Endothelial cell of umbilical vein (primary cell): ENCODE data around the gene SLC25A21. TPM values are rescaled to one million over a fixed set of nuclear protein-coding genes. Genes with fewer than 3 reads are reported as not detected.

Source experiments
- BruUV-seq: library from RNA; stranded (reverse); fragments of 400-500 nt; replicated peaks from 2 replicates; lab custom pipeline; 2021; lab: Mats Ljungman, UMichigan
- CTCF ChIA-PET: fragments of 300-600, 350-600 bp; sonication (Branson Sonifier 250); formaldehyde crosslinking; loops from one replicate; lab custom pipeline; 2021; ENCODE audit warnings: antibody characterized with exemption, inconsistent platforms; lab: Charles Lee
- POLR2A ChIA-PET: fragments of 300-600, 350-600 bp; sonication (Branson Sonifier 250); formaldehyde crosslinking; loops from one replicate; lab custom pipeline; 2021; ENCODE audit warnings: antibody characterized with exemption, inconsistent platforms; lab: Charles Lee
- DNase-seq: peaks from one replicate; pipeline ENCODE4 v3.0.0-alpha.2; 2011; ENCODE audit warnings: low read depth, low spot score
- FAIRE-seq: peaks from 2 replicates; lab custom pipeline; 2011; peaks lifted over from hg19 to GRCh38; lab: Jason Lieb, UNC
- H2AFZ ChIP-seq: 2 replicates; pipeline ENCODE4 v1.6.0; 2012; ENCODE audit warnings: low read depth, low read length, control low read depth, inconsistent platforms
- H3K27ac ChIP-seq: 2 replicates; pipeline ENCODE4 v1.5.1; 2011; ENCODE audit warnings: low read depth, mild to moderate bottlenecking, control low read depth, low read length, moderate library complexity; ENCODE audit not compliant: insufficient read depth
- H3K27me3 ChIP-seq, 2 experiments: 2 replicates each; pipeline versions ENCODE4 v1.6.0 to v1.6.1; 2011; ENCODE audit warnings: low read length in 2 of 2, mixed read lengths in 1 of 2; ENCODE audit not compliant: control insufficient read depth in 2 of 2, insufficient read depth in 2 of 2
- H3K36me3 ChIP-seq, 2 experiments: 2 replicates in 1 of 2; 3 replicates in 1 of 2; pipeline ENCODE4 v1.5.1; 2011; ENCODE audit warnings: low read length in 2 of 2, mild to moderate bottlenecking in 1 of 2, moderate library complexity in 1 of 2; ENCODE audit not compliant: control insufficient read depth in 2 of 2, insufficient read depth in 2 of 2; ENCODE audit errors: extremely low read depth in 1 of 2
- H3K4me1 ChIP-seq: 3 replicates; pipeline ENCODE4 v1.5.1; 2011; ENCODE audit warnings: mild to moderate bottlenecking, low read length; ENCODE audit not compliant: control insufficient read depth, insufficient read depth; ENCODE audit errors: extremely low read depth
- H3K4me2 ChIP-seq: 2 replicates; pipeline ENCODE4 v1.6.1; 2011; ENCODE audit warnings: low read length, control low read depth, mixed read lengths; ENCODE audit not compliant: insufficient read depth
- H3K4me3 ChIP-seq, 3 experiments: fragments of 200-600 bp in 1 of 3; sonication (generic), shearing (Covaris generic) in 1 of 3; replicated peaks in 1 of 3; 2 replicates each; pipeline ENCODE4 v1.5.1; 2011 to 2016; ENCODE audit warnings: control low read depth in 3 of 3, low read length in 3 of 3, mild to moderate bottlenecking in 2 of 3, inconsistent platforms in 1 of 3, low read depth in 1 of 3, moderate library complexity in 1 of 3; ENCODE audit not compliant: insufficient read depth in 1 of 3
- H3K79me2 ChIP-seq: 2 replicates; pipeline ENCODE4 v1.6.0; 2012; ENCODE audit warnings: low read length, inconsistent platforms; ENCODE audit not compliant: control insufficient read depth, insufficient read depth
- H3K9ac ChIP-seq: replicated peaks from 2 replicates; pipeline ENCODE3; 2011; ENCODE audit warnings: low read length, control low read depth; ENCODE audit not compliant: insufficient read depth; ENCODE audit errors: extremely low read depth
- H3K9me1 ChIP-seq: replicated peaks from 3 replicates; pipeline ENCODE4 v1.6.0; 2011; ENCODE audit warnings: mild to moderate bottlenecking, low read length; ENCODE audit not compliant: control insufficient read depth, insufficient read depth; ENCODE audit errors: extremely low read depth
- H3K9me3 ChIP-seq: replicated peaks from 2 replicates; pipeline ENCODE4 v1.5.1; 2012; ENCODE audit warnings: low read length, inconsistent platforms; ENCODE audit not compliant: control insufficient read depth, insufficient read depth
- H4K20me1 ChIP-seq: replicated peaks from 2 replicates; pipeline ENCODE3; 2011; ENCODE audit warnings: mild to moderate bottlenecking, low read length; ENCODE audit not compliant: control insufficient read depth, insufficient read depth; ENCODE audit errors: extremely low read depth
- EZH2 ChIP-seq: IDR thresholded peaks from 2 replicates; pipeline ENCODE4 v1.6.1; 2012; ENCODE audit warnings: borderline replicate concordance, low read depth, mild to moderate bottlenecking, moderate library complexity, low read length, inconsistent platforms; ENCODE audit not compliant: severe bottlenecking
- FOS ChIP-seq: IDR thresholded peaks from 2 replicates; pipeline ENCODE4 v1.6.1; 2011; ENCODE audit warnings: mild to moderate bottlenecking, low read length, moderate library complexity, borderline replicate concordance; ENCODE audit not compliant: insufficient read depth
- GATA2 ChIP-seq: IDR thresholded peaks from 2 replicates; pipeline ENCODE4 v1.7.0; 2011; ENCODE audit warnings: low read depth, mild to moderate bottlenecking, moderate library complexity, mixed read lengths, low read length; ENCODE audit not compliant: insufficient read length, insufficient read depth
- JUN ChIP-seq: IDR thresholded peaks from 2 replicates; pipeline ENCODE4 v1.6.1; 2011; ENCODE audit warnings: borderline replicate concordance, low read depth; ENCODE audit not compliant: insufficient read length, insufficient read depth
- MYC ChIP-seq: IDR thresholded peaks from one replicate; pipeline ENCODE4 v1.6.1; 2011; ENCODE audit warnings: mild to moderate bottlenecking, low read depth, low read length
- POLR2A ChIP-seq: IDR thresholded peaks from 2 replicates; pipeline ENCODE4 v1.6.1; 2012; ENCODE audit warnings: low read depth, mild to moderate bottlenecking, control low read depth, low read length
- POLR2AphosphoS5 ChIP-seq: IDR thresholded peaks from 2 replicates; pipeline ENCODE4 v1.6.1; 2012; ENCODE audit warnings: low read depth, mild to moderate bottlenecking, control low read depth, low read length, moderate library complexity; ENCODE audit not compliant: insufficient read depth
- dilution Hi-C: fragments of 300-500 bp; cut with MboI; formaldehyde crosslinking; loops from one replicate; pipeline ENCODE4 v1.15.0; 2019; ENCODE audit warnings: low sequenced_read_pairs; ENCODE audit not compliant: extremely low pct_ligation_motif_present
- intact Hi-C: fragments of 100-400 bp; cut with micrococcal nuclease; formaldehyde crosslinking; loops from one replicate; pipeline ENCODE4 v1.10.0; 2022
- polyA plus RNA-seq, 4 experiments: library from polyadenylated mRNA; depleted of rRNA in 3 of 4; stranded (reverse) in 3 of 4; unstranded in 1 of 4; fragments of >200 nt; gene quantifications; 2 replicates each; pipeline versions ENCODE4 v1.2.1 to v1.2.3, GENCODE V29; 2011 to 2012; ENCODE audit warnings: missing spikeins in 1 of 4
- total RNA-seq: library from RNA; stranded (reverse); gene quantifications from 2 replicates; pipeline ENCODE4 v1.2.3, GENCODE V29; 2021
- TF ChIP-seq, protein P1 (sequence below): IDR thresholded peaks from 2 replicates; pipeline ENCODE4 v1.6.1; 2011; ENCODE audit not compliant: insufficient read depth, insufficient read length
- TF ChIP-seq, protein P2 (sequence below), 2 donors: IDR thresholded peaks; 1 replicate in 1 of 2; 2 replicates in 1 of 2; pipeline ENCODE4 v1.5.1; 2011; ENCODE audit warnings: low read length in 2 of 2, mild to moderate bottlenecking in 2 of 2, moderate library complexity in 2 of 2, control low read depth in 1 of 2, inconsistent platforms in 1 of 2, low read depth in 1 of 2; ENCODE audit not compliant: insufficient read depth in 1 of 2; ENCODE audit errors: extremely low read depth in 1 of 2

The SLC25A21 gene
- total and polyA plus RNA-seq, 2 donors (not counting 3 experiments of a cell fraction or from before 2014, with no cell fraction given): 0.98 to 1.4 TPM

GRCh38 chr14:36817071-36817930, 355.1 kb downstream of the SLC25A21 start:
- Histone ChIP-seq H3K4me2 (no peak overlapping the region), H3K27ac (no peak overlapping the region), H3K4me3 (no peak overlapping the region), H2AFZ (no peak overlapping the region), H3K9me3 (no peaks in the 10 kb centered on the region), H4K20me1 (no peaks in the 10 kb centered on the region), H3K9me1 (no peaks in the 10 kb centered on the region), H3K4me1 (no peaks in the 10 kb centered on the region), H3K27me3 (no peaks in the 10 kb centered on the region), H3K9ac (no peak overlapping the region), H3K36me3 (no peaks in the 10 kb centered on the region), H3K79me2 (no peaks in the 10 kb centered on the region)
- POLR2A ChIA-PET: no interaction called here
- BruUV-seq: no TSS peak
- FAIRE-seq (no peak), DNase-seq (no peak)
- intact Hi-C loops: no loop called here
- dilution Hi-C loops: no loop called here
- CTCF ChIA-PET: interaction anchor here (0.8 to 1.2 kb wide), 2 partner anchors 264 to 300 kb away, joined by 3 to 4 read pairs; no protein-coding TSS in a partner anchor
- TF ChIP-seq GATA2: no peak
- no peak for TF ChIP-seq MYC
- TF ChIP-seq, protein P1, sequence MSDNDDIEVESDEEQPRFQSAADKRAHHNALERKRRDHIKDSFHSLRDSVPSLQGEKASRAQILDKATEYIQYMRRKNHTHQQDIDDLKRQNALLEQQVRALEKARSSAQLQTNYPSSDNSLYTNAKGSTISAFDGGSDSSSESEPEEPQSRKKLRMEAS: no peak
- TF ChIP-seq EZH2: no peak
- no peak for TF ChIP-seq JUN
- TF ChIP-seq FOS: no peak
- TF ChIP-seq, protein P2, sequence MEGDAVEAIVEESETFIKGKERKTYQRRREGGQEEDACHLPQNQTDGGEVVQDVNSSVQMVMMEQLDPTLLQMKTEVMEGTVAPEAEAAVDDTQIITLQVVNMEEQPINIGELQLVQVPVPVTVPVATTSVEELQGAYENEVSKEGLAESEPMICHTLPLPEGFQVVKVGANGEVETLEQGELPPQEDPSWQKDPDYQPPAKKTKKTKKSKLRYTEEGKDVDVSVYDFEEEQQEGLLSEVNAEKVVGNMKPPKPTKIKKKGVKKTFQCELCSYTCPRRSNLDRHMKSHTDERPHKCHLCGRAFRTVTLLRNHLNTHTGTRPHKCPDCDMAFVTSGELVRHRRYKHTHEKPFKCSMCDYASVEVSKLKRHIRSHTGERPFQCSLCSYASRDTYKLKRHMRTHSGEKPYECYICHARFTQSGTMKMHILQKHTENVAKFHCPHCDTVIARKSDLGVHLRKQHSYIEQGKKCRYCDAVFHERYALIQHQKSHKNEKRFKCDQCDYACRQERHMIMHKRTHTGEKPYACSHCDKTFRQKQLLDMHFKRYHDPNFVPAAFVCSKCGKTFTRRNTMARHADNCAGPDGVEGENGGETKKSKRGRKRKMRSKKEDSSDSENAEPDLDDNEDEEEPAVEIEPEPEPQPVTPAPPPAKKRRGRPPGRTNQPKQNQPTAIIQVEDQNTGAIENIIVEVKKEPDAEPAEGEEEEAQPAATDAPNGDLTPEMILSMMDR (IDR thresholded peaks at IDR 0.05; ENCODE audit: extremely low read depth in 1 of 2, insufficient read depth in 1 of 2, low read depth in 1 of 2, low read length in 2 of 2): no peak
- no peak for TF ChIP-seq POLR2A
- no peak for TF ChIP-seq POLR2AphosphoS5
